Muscle layer of duodenum (tissue), 2 donors: ENCODE data around the gene PLA2G5.
A peak's percentile ranks its signal among the peaks of the same experiment; 100 is the strongest.
"Not testable (repeated sequence)": the region's sequence is repeated elsewhere in the genome, so short reads cannot be mapped to it uniquely, and the experiment has no call there.

Source experiments
- H3K27ac ChIP-seq: one replicate; pipeline ENCODE4 v1.7.0; 2013; ENCODE audit warnings: mild to moderate bottlenecking, low read length
- H3K27me3 ChIP-seq: one replicate; pipeline ENCODE4 v1.7.0; 2013; ENCODE audit warnings: low read depth, mild to moderate bottlenecking, control low read depth, low read length
- H3K36me3 ChIP-seq, 2 donors: one replicate each; pipeline ENCODE4 v1.7.0; 2013; ENCODE audit warnings: low read length in 2 of 2, control low read depth in 1 of 2, mild to moderate bottlenecking in 1 of 2; ENCODE audit not compliant: insufficient read depth in 2 of 2, control insufficient read depth in 1 of 2
- H3K4me1 ChIP-seq, 2 donors: one replicate each; pipeline ENCODE4 v1.7.0; 2013; ENCODE audit warnings: low read length in 2 of 2, mild to moderate bottlenecking in 2 of 2, control low read depth in 1 of 2, moderate library complexity in 1 of 2; ENCODE audit not compliant: insufficient read depth in 2 of 2, control insufficient read depth in 1 of 2
- H3K4me3 ChIP-seq, 2 donors: one replicate each; pipeline ENCODE4 v1.7.0; 2013; ENCODE audit warnings: low read length in 2 of 2, low read depth in 1 of 2, mild to moderate bottlenecking in 1 of 2
- H3K9me3 ChIP-seq, 2 donors: one replicate each; pipeline ENCODE4 v1.7.0; 2013; ENCODE audit warnings: low read length in 2 of 2, control low read depth in 1 of 2, mild to moderate bottlenecking in 1 of 2; ENCODE audit not compliant: control insufficient read depth in 1 of 2
- donor health status: healthy.

Gene PLA2G5, protein sequence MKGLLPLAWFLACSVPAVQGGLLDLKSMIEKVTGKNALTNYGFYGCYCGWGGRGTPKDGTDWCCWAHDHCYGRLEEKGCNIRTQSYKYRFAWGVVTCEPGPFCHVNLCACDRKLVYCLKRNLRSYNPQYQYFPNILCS

DNA sequence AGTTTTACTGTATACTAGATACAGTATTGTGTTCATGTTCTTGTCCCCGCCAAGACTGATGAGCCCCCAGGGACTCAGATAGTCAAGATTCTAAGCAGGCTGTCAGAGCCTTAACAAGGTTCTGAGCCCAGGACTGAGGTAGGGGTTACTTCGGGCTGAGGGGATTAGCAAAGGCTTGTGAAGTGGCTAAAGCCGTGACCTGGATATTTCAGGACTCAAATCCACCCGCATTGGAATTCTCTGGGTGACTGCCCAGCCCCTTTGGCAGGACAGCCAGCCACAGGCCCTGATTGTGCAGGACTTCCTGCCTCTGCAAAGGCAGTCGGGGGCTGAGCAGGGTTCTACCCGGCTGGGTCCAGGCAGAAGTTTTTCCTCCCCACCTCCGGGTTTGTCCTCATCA lies at the start of gene PLA2G5:
Gene PLA2G5, plus strand, starts transcription at position 321 of the 400 bp plus-strand sequence. CDS start 14,637 bp downstream, outside the sequence.
- Histone ChIP-seq H3K4me3 (peak within 1 kb of the TSS in 1 of 2 donors; percentile 51), H3K27me3 (no peaks in the 10 kb centered on the region), H3K36me3 (no peaks in the 10 kb centered on the region), H3K27ac (peak within 1 kb of the TSS; percentile 2), H3K4me1 (peaks cover 0 to 18% of the 10 kb centered on the region in 2 donors), H3K9me3 (no peaks in the 10 kb centered on the region)

DNA sequence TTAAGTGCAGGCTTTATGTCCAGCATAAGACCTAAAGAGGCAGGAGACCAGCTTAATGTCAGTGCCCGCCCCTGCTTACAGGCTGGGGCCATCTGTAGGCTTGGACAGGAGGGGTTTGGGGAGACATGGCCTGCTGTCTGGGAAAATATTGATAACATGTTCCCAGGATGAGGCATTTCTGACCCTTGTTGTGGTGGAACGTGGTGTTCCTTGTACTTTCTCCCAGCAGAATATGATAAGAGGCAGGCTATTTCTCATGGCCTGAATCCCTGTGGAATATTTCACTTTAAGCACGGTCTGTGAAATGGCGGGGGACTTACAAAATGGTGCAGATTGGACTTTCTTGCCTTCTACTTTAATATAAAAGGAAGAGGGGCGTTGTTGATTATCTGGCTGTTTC lies 41.9 kb upstream of the PLA2G5 start:
- Histone ChIP-seq H3K4me3 (no peak overlapping the region), H3K27ac (no peak overlapping the region), H3K4me1 (no peaks in the 10 kb centered on the region)

DNA sequence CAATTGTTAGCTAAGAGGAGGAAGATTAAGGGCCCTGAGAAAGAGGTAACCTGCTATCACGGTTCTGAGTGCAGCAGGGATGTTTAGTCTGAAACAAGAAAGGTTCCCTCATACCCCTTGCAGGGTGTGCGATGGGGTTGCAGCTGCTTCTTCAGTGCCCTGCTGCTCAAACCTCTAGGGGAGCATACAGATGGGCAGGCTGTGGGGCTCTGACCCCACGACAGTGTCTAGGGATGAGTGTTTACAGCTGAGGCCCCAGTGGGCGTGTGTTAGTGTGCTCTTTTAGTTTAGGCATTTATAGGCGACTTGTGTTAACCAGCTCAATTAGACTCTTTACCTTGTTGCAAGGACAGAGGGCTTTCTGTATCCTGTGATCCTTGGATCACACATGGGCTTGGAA lies 41.3 kb upstream of the PLA2G5 start:
- Histone ChIP-seq H3K27me3 (no peaks in the 10 kb centered on the region), H3K9me3 (peaks cover 0 to 1% of the 10 kb centered on the region in 2 donors), H3K4me1 (no peaks in the 10 kb centered on the region), H3K27ac (no peak overlapping the region), H3K36me3 (no peaks in the 10 kb centered on the region), H3K4me3 (no peak overlapping the region)

More for the DNA sequence above, 41.9 kb upstream of the PLA2G5 start:
- no peaks in the 10 kb centered on the region for H3K36me3 ChIP-seq
- peaks cover 0 to 2% of the 10 kb centered on the region in 2 donors for H3K9me3 ChIP-seq
- no peaks in the 10 kb centered on the region for H3K27me3 ChIP-seq

DNA sequence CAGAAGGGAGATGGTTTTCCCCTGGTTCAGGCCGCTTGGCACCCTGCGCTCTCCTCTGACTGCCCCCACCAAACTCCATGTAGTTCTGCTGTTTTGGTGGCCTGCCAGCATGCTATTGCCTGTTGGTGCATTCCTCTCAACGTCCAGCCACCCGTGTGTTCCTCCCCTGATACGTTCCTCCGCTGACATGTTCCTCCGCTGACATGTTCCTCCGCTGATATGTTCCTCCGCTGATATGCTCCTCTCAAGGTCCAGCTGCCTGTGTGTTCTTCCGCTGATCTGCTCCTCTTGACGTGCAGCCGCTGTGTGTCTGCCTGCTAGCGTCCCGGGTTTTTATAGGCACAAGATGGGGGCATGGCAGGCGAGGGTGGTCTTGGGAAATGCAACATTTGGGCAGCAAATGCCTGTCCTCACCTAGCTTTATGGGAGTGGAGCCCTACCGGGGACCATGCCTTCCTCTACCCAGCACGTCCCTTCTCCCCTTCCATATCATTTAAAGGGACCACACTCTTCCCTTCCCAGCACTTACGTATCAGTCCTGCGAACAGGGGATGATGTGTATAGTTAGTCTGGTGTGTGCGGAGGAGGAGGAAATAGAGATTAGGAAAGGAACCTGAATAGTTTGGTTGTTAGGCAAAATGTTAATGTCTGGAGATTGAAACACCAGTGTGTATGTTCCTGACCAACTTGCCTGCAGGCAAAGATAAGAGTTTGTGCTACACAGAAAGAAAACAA lies 40.6 kb upstream of the PLA2G5 start:
- H3K36me3 ChIP-seq = no peaks in the 10 kb centered on the region
- no peaks in the 10 kb centered on the region for H3K9me3 ChIP-seq
- H3K4me3 ChIP-seq = no peak overlapping the region
- H3K27ac ChIP-seq = no peak overlapping the region
- H3K4me1 ChIP-seq = no peaks in the 10 kb centered on the region
- H3K27me3 ChIP-seq = no peaks in the 10 kb centered on the region

DNA sequence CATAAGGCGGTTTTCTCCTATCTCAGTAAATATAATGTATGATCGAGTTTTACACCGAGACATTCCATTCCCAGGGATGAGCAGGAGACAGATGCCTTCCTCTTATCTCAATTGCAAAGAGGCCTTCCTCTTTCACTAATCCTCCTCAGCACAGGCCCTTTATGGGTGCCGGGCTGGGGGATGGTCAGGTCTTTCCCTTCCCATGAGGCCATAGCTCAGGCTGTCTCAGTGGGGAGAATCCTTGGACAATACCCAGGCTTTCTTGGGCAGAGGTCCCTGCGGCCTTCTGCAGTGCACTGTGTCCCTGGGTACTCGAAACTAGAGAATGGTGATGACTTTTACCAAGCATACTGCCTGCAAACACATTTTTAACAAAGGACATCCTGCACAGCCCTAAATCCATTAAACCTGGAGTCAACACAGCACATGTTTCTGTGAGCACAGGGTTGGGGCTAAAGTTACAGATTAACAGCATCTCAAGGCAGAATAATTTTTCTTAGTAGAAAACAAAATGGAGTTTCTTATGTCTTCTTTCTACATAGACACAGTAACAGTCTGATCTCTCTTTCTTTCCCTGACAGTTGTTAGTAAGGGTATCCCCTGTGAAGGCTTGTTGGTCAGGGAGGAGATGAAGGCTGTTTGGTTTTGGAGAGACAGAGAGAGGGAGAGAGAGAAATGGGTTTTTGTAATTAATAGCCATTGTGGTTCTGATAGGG lies 39.4 kb upstream of the PLA2G5 start:
- H3K9me3 ChIP-seq, H3K27me3 ChIP-seq, H3K36me3 ChIP-seq, H3K4me3 ChIP-seq, H3K4me1 ChIP-seq, H3K27ac ChIP-seq: not testable (repeated sequence)

DNA sequence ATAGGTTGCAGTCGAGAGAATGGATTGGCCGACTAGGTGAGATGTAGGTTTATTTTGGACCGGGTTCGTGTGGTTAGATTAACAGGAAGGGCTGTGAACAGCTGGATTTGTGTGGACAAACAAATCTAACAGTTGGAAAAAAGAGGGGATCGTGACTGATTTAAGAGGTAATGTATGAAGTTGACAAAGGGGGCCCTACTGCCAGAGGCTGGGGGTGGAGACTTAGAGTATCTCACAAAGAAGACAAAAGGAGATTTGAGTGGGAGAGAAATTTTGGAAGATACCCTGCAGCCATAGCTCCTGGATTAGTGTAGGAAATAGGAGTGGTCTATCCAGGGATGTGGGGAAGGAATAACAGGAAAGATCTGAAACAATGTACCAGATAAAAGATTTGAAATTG lies 38.8 kb upstream of the PLA2G5 start:
- Histone ChIP-seq H3K36me3 (no peaks in the 10 kb centered on the region), H3K27me3 (no peaks in the 10 kb centered on the region), H3K27ac (no peak overlapping the region), H3K4me3 (no peak overlapping the region), H3K4me1 (no peaks in the 10 kb centered on the region), H3K9me3 (peaks cover 0 to 7% of the 10 kb centered on the region in 2 donors)

DNA sequence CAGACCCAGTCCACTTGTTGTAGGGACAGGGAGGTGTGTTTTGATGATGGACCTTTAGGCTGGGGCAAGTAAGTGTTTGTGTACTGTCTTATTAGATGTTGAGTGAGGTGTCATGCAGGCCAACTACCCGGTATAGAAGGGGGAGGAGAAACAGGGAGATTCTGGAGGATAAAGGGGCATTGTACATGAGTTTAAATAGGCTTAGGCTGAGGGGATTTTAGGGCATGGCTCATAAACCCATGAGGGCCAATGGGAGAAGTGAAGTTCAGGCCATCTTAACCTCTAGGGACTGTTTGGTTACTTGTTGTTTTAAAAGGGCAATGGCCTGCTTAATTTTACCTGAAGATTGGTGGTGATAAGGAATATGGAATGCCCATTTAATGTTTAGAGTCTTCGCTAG lies 38.2 kb upstream of the PLA2G5 start:
- Histone ChIP-seq H3K4me1 (no peaks in the 10 kb centered on the region), H3K4me3 (no peak overlapping the region)

DNA sequence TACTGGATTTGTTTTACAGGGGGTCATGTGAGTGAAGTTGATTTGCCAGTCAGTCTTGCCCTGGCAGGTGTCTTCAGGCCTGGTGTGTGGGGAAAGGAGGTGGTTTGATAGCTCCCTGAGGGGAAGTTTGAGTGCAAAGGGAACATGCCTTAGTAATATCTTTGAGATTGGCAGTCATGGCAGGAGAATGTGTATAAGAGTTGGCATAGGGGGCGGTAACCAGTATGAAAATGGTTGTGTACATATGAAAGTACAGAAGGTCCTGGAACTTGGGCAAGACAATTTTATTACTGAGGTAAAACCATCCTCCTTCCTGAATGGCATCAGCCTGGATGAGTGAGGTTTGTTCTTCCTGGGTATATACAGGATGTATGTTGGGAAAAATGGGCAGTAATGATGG lies 37.6 kb upstream of the PLA2G5 start:
- no peaks in the 10 kb centered on the region for H3K4me1 ChIP-seq
- H3K36me3 ChIP-seq = no peaks in the 10 kb centered on the region
- H3K27ac ChIP-seq = no peak overlapping the region
- peaks cover 0 to 17% of the 10 kb centered on the region in 2 donors for H3K9me3 ChIP-seq
- no peak overlapping the region for H3K4me3 ChIP-seq
- H3K27me3 ChIP-seq = no peaks in the 10 kb centered on the region

More for the DNA sequence above, 38.2 kb upstream of the PLA2G5 start:
- Histone ChIP-seq H3K9me3 (peaks cover 0 to 12% of the 10 kb centered on the region in 2 donors), H3K27me3 (no peaks in the 10 kb centered on the region), H3K36me3 (no peaks in the 10 kb centered on the region), H3K27ac (no peak overlapping the region)

DNA sequence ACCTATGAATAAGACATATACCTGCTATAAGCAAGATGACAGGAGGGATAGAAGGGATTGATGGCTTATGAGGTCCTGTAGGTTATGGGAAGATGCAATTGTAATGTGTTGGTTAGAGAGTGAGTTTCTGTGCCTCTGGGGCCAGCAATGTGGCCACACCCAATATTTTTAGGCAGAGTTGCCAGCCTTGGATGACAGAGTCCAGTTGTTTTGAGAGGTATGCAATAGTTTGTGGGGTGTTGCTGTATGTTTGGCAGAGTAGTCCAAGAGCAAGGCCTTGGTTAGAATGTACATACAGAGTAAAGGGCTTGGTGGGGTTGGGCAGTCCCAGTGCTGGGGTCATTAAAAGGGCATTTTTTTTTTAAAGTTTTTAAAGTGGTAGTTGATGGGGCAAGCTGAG lies 36.6 kb upstream of the PLA2G5 start:
- H3K27ac ChIP-seq = no peak overlapping the region
- H3K4me3 ChIP-seq = no peak overlapping the region
- H3K9me3 ChIP-seq = peaks cover 0 to 17% of the 10 kb centered on the region in 2 donors
- H3K36me3 ChIP-seq = no peaks in the 10 kb centered on the region
- no peaks in the 10 kb centered on the region for H3K27me3 ChIP-seq
- no peaks in the 10 kb centered on the region for H3K4me1 ChIP-seq

DNA sequence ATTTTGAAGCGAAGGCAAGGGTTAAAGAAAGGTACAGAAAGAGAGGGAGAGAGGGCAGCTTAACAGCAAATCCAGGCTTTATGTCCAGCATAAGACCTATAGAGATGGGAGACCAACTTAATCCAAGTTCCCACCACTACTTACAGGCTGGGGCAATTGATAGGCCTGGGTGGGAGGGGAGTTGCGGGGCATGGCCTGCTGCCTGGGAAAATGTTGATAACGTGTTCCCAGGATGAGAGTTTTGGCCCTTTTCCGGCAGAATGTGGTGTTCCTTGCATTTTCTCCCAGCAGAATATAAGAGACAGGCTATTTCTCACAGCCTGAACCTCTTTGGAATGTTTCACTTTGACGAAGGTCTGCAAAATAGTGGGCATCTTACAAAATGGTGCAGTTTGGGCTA lies 34.9 kb upstream of the PLA2G5 start:
- Histone ChIP-seq H3K9me3 (peaks cover 0 to 17% of the 10 kb centered on the region in 2 donors), H3K4me3 (peak overlapping the region in 1 of 2 donors; percentile 8), H3K4me1 (no peaks in the 10 kb centered on the region), H3K27ac (no peak overlapping the region), H3K36me3 (no peaks in the 10 kb centered on the region), H3K27me3 (no peaks in the 10 kb centered on the region)

DNA sequence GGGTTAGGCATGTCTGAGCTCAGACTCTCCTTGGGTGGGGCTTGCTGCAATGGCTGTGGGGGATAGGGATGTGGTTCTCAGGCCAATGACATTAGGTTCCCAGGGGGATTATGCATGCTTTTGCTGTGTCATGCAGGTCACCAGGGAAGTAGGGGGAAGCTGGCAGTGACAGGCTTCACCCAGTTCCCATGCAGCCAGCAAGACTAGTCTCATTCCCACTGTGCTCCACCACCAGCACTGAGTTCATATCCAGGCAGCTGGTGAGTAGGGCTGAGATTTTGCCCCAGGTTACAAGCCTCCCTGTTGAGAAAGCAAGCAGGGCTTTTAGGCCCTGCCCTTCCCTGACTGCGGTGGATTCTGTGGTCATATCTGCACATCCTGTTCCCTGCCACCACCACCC lies 32.1 kb upstream of the PLA2G5 start:
- Histone ChIP-seq H3K36me3 (no peaks in the 10 kb centered on the region), H3K27me3 (no peaks in the 10 kb centered on the region), H3K9me3 (peaks cover 0 to 17% of the 10 kb centered on the region in 2 donors), H3K27ac (no peak overlapping the region), H3K4me3 (no peak overlapping the region), H3K4me1 (no peaks in the 10 kb centered on the region)
